Fibroblast of gingiva (primary cell): ENCODE measurements around the gene DDX3X.
"Not testable (repeated sequence)": the region's sequence is repeated elsewhere in the genome, so short reads cannot be mapped to it uniquely, and the experiment has no call there.

ENCODE experiments used
- DNase-seq: peaks from one replicate; pipeline ENCODE4 v3.0.0-alpha.2; 2011; ENCODE audit warnings: low read depth

Gene DDX3X

GRCh38 chrX:41329101-41329500, 4.9 kb upstream of the DDX3X start:
- DNase-seq: no peak

- no peak for DNase-seq
These were observed 2.0 kb upstream of the DDX3X start for GRCh38 chrX:41332005-41332404.

- DNase-seq: no peak
These were observed 1.5 kb upstream of the DDX3X start for GRCh38 chrX:41332408-41333002.

- DNase-seq: peak; percentile 77
These were observed 789 bp upstream of the DDX3X start for GRCh38 chrX:41333003-41333743.

- peak; percentile 70 for DNase-seq
These were observed 618 bp downstream of the DDX3X start for GRCh38 chrX:41334363-41335197.

- DNase-seq: no peak
These were observed 1.4 kb downstream of the DDX3X start for GRCh38 chrX:41335198-41335957.

GRCh38 chrX:41335958-41336331, 2.0 kb downstream of the DDX3X start:
- DNase-seq: peak; percentile 68

GRCh38 chrX:41336447-41336846, 2.5 kb downstream of the DDX3X start:
- no peak for DNase-seq

- DNase-seq: no peak
These were observed 3.2 kb downstream of the DDX3X start for GRCh38 chrX:41337140-41337539.

- no peak for DNase-seq
These were observed 4.5 kb downstream of the DDX3X start for GRCh38 chrX:41338436-41338835.

GRCh38 chrX:41339148-41339547, 5.2 kb downstream of the DDX3X start:
- DNase-seq: peak; percentile 74

GRCh38 chrX:41344053-41344452, 10.1 kb downstream of the DDX3X start:
- no peak for DNase-seq

- no peak for DNase-seq
These were observed 13.2 kb downstream of the DDX3X start for GRCh38 chrX:41347186-41347585.

GRCh38 chrX:41348551-41348950, 14.6 kb downstream of the DDX3X start:
- no peak for DNase-seq

GRCh38 chrX:41350150-41350975, 16.4 kb downstream of the DDX3X start:
- no peak for DNase-seq

- DNase-seq: no peak
These were observed 17.1 kb downstream of the DDX3X start for GRCh38 chrX:41350976-41351569.

GRCh38 chrX:41351923-41352322, 18.0 kb downstream of the DDX3X start:
- no peak for DNase-seq

GRCh38 chrX:41352329-41352838, 18.4 kb downstream of the DDX3X start:
- DNase-seq: no peak

- no peak for DNase-seq
These were observed 20.0 kb downstream of the DDX3X start for GRCh38 chrX:41353985-41354384.

- DNase-seq: no peak
These were observed 35.2 kb downstream of the DDX3X start for GRCh38 chrX:41369152-41369551.

GRCh38 chrX:41371575-41371974, 37.6 kb downstream of the DDX3X start:
- not testable (repeated sequence) for DNase-seq
